Stomach (tissue), 19 donors: ENCODE data around the gene ZNF879. TPM values are rescaled to one million over a fixed set of nuclear protein-coding genes. Genes with fewer than 3 reads are reported as not detected.

Experiments used
- DNase-seq, 2 donors: peaks; one replicate each; pipeline versions ENCODE4 v3.0.0 to v3.0.0-alpha.2; 2013 to 2019
- H3K27ac ChIP-seq, 5 donors: fragments of 200-600 bp in 4 of 5; sonication (generic) in 4 of 5; one replicate each; pipeline ENCODE4 v1.5.1; 2013 to 2019; ENCODE audit warnings: mild to moderate bottlenecking in 1 of 5, moderate library complexity in 1 of 5
- H3K27me3 ChIP-seq, 3 donors: fragments of 200-600 bp; sonication (generic); one replicate each; pipeline ENCODE4 v1.5.1; 2017 to 2019; ENCODE audit warnings: mixed run types in 1 of 3
- H3K36me3 ChIP-seq, 4 donors: fragments of 200-600 bp; sonication (generic); 1 replicate in 3 of 4; 2 replicates in 1 of 4; pipeline ENCODE4 v1.5.1; 2016 to 2019
- H3K4me1 ChIP-seq, 4 donors: fragments of 200-600 bp; sonication (generic); one replicate each; pipeline ENCODE4 v1.5.1; 2016 to 2019
- H3K4me3 ChIP-seq, 4 donors: fragments of 200-600 bp; sonication (generic) in 3 of 4; one replicate each; pipeline ENCODE4 v1.5.1; 2016 to 2019; ENCODE audit warnings: mild to moderate bottlenecking in 1 of 4
- H3K9me3 ChIP-seq, 4 donors: fragments of 200-600 bp; sonication (generic); one replicate each; pipeline ENCODE4 v1.5.1; 2016 to 2019
- EP300 ChIP-seq: sonication (generic); formaldehyde crosslinking; IDR thresholded peaks from one replicate; pipeline ENCODE4 v1.6.1; 2017; ENCODE audit warnings: antibody characterized with exemption
- POLR2A ChIP-seq, 4 donors: fragments of 450-650 bp; IDR thresholded peaks; one replicate each; pipeline ENCODE4 v1.6.1; 2016; ENCODE audit warnings: antibody characterized with exemption in 4 of 4, control low read depth in 2 of 4, mild to moderate bottlenecking in 1 of 4, moderate library complexity in 1 of 4
- POLR2AphosphoS5 ChIP-seq, 3 donors: sonication (generic); formaldehyde crosslinking; IDR thresholded peaks; one replicate each; pipeline ENCODE4 v1.6.1; 2016; ENCODE audit warnings: antibody characterized with exemption in 3 of 3
- WGBS, 5 donors: extraction: QIAGEN DNeasy Blood & Tissue Kit in 3 of 5; methylation state at CpG; one replicate each; pipeline versions ENCODE4 v1.1.5 to v1.1.7; 2013 to 2018; 5-methylcytosine and 5-hydroxymethylcytosine counted together
- intact Hi-C: fragments of 100-400 bp; cut with DNase I; formaldehyde crosslinking; loops from one replicate; pipeline ENCODE4 v1.15.1; 2023; ENCODE audit warnings: low total_unique reads
- long read RNA-seq, 10 donors: transcript quantifications; one replicate each; lab custom pipeline, GENCODE V29; 2026
- polyA plus RNA-seq, 3 donors: library from polyadenylated mRNA; stranded (reverse); fragments of 200-250 nt; gene quantifications; one replicate each; pipeline ENCODE4 v1.2.3, GENCODE V29; 2013
- total RNA-seq, 5 donors: library from RNA; depleted of rRNA; stranded (reverse); fragments of >200 nt; gene quantifications; one replicate each; pipeline versions ENCODE4 v1.1.0 to v1.2.3, GENCODE V29; 2014 to 2016
- TF ChIP-seq, protein P1 (sequence below), 7 experiments: fragments of 450-650 bp in 4 of 7; fragments of 200-600 bp in 3 of 7; sonication (generic) in 3 of 7; IDR thresholded peaks; one replicate each; pipeline ENCODE4 v1.5.1; 2016 to 2019; ENCODE audit warnings: antibody characterized with exemption in 7 of 7, control low read depth in 2 of 7, mild to moderate bottlenecking in 1 of 7
- donor health status: healthy with polysubstance abuse.
- donor health status: Bipolar disorder and iron deficiency.
- donor health status: healthy.

ZNF879 gene
- 10 to 100 TPM in 1 of 5 donors, 1 to 10 TPM in 4; 1.8 to 18.7 (median 6.4) TPM for total RNA-seq
- 1 to 10 TPM in 1 of 3 donors, under 1 TPM in 2; 0.76 to 1.9 (median 0.81) TPM for polyA plus RNA-seq
- long read RNA-seq, donor 1, result 0 reads
- long read RNA-seq, donor 2, partial matches to known transcripts, result 0 of 1 reads
- long read RNA-seq, donor 2, other reads (novel, unspliced or antisense), result 0 of 1 reads
- long read RNA-seq, donor 3, result 0 reads
- long read RNA-seq, donor 4, result 0 reads
- long read RNA-seq, donor 5, partial matches to known transcripts, result 0 of 3 reads
- long read RNA-seq, donor 5, other reads (novel, unspliced or antisense), result 0 of 3 reads
- long read RNA-seq, donor 6, partial matches to known transcripts, result 0 of 2 reads
- long read RNA-seq, donor 6, other reads (novel, unspliced or antisense), result 0 of 2 reads
- long read RNA-seq, donor 7, partial matches to known transcripts, result 0 of 1 reads
- long read RNA-seq, donor 7, other reads (novel, unspliced or antisense), result 0 of 1 reads
- long read RNA-seq, donor 8, result 0 reads
- long read RNA-seq, donor 9, result 0 reads
- long read RNA-seq, donor 10, result 0 reads

DNA sequence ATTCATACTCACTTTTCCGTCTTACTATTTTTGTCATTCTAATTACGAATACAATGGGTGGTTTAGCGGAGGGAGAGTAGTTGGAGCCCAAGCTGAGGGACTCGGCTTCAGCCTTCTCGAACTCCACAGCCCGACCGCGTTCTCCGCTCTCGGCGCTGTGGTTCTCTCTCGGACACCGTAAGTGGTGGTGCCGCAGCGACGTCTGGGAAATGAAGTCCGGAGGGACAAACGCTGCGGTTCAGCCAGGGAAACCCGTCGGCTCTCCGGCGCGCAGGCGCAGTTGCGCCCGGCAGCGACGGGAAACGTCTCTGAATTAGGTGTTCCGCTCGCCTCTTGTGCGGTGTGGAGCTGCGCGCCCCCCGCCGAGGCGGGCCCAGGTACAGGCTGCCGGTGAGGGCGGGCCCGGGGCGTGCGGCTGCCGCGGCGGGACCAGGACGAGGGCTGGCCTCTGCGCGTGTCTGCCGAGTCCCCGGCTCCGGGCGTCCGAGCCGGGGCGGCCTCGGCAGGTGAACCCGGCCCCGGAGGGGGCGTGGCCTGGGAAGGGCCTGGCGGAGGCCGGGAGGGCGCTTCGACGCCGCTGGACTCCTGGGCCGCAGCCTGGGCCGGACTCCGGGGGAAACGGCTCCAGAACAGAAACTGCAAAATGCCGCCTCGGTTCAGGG, at the start of gene ZNF879:
ZNF879 (plus strand) TSS at position 277 of the 662 bp plus-strand sequence. CDS start 1,201 bp downstream, outside the sequence.
- 0 to 1% (median 0%) methylated on average over 26 to 72 of the region's 72 CpGs for WGBS, 5 donors
- Histone ChIP-seq H3K4me3 (peak within 1 kb of the TSS; percentile 61 to 83 (median 78)), H3K27ac (peak within 1 kb of the TSS; percentile 80 to 96 (median 92)), H3K27me3 (no peaks in the 10 kb centered on the region), H3K9me3 (peaks cover 10 to 38% (median 30%) of the 10 kb centered on the region in 4 donors), H3K36me3 (peaks cover 26 to 38% (median 35%) of the 10 kb centered on the region in 4 donors), H3K4me1 (peaks cover 9 to 16% (median 13%) of the 10 kb centered on the region in 4 donors)
- TF ChIP-seq POLR2A (IDR thresholded peaks at IDR 0.05), result no peak
- TF ChIP-seq, protein P1, sequence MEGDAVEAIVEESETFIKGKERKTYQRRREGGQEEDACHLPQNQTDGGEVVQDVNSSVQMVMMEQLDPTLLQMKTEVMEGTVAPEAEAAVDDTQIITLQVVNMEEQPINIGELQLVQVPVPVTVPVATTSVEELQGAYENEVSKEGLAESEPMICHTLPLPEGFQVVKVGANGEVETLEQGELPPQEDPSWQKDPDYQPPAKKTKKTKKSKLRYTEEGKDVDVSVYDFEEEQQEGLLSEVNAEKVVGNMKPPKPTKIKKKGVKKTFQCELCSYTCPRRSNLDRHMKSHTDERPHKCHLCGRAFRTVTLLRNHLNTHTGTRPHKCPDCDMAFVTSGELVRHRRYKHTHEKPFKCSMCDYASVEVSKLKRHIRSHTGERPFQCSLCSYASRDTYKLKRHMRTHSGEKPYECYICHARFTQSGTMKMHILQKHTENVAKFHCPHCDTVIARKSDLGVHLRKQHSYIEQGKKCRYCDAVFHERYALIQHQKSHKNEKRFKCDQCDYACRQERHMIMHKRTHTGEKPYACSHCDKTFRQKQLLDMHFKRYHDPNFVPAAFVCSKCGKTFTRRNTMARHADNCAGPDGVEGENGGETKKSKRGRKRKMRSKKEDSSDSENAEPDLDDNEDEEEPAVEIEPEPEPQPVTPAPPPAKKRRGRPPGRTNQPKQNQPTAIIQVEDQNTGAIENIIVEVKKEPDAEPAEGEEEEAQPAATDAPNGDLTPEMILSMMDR (IDR thresholded peaks at IDR 0.05), result no peak
- no peak for TF ChIP-seq EP300
- TF ChIP-seq POLR2AphosphoS5 (IDR thresholded peaks at IDR 0.05), result peak; percentile 68 to 97 (median 88)
- peak; percentile 94 to 98 for DNase-seq
- intact Hi-C loops, result no loop called here

DNA sequence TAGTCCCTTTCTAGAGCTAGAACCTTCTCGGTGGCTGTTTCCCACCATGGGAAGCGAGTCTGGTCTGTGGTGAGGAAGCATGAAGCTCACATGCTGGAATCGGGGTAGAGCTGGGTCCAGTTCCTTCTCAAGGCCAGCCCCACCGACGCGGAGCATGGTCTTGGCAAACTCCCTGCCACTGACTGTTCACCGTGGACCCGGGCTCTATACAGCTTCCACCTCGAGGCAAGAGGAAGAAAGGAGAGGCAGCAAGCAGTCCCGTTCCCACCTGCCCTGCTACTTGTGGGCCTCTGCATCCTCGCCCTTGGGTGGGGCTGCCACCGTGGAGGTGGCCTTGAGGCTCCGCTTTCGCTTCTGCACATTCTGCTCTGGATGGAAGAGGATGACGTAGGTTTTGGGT, 42.2 kb upstream of the ZNF879 start:
- no peak for DNase-seq
- peaks cover 51 to 97% (median 92%) of the 10 kb centered on the region in 4 donors for H3K9me3 ChIP-seq
- no peaks in the 10 kb centered on the region for H3K4me1 ChIP-seq
- WGBS, 5 donors, result 93 to 96% (median 94%) methylated on average over 15 of the region's 15 CpGs
- H3K27ac ChIP-seq, result no peak overlapping the region
- H3K36me3 ChIP-seq, result peaks cover 0 to 30% (median 6%) of the 10 kb centered on the region in 4 donors
- TF ChIP-seq, protein P1 (IDR thresholded peaks at IDR 0.05), result no peak
- TF ChIP-seq POLR2AphosphoS5 (IDR thresholded peaks at IDR 0.05) (no peak), EP300 (no peak), POLR2A (IDR thresholded peaks at IDR 0.05) (no peak)
- H3K27me3 ChIP-seq, result no peaks in the 10 kb centered on the region
- no peak overlapping the region for H3K4me3 ChIP-seq
- intact Hi-C loops, result no loop called here

DNA sequence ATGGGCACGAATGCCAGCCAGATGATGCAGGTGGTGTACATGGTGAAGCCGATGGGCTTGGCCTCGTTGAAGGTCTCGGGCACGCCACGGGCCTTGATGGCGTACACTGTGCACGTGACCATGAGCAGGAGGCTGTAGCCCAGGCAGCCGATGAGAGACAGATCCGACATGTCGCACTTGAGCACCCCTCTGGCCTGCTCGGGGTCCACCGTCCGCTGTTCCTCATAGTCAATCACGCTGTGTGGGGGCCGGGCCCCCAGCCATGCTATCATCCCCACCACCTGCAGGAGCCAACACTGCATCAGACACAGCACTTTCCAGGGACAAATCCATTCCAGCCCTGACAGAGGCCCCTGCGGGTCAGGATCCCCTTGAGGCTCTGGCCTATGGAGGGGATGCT, 40.7 kb upstream of the ZNF879 start:
- Histone ChIP-seq H3K4me1 (no peaks in the 10 kb centered on the region), H3K36me3 (peaks cover 0 to 15% (median 0%) of the 10 kb centered on the region in 4 donors), H3K9me3 (peaks cover 37 to 97% (median 90%) of the 10 kb centered on the region in 4 donors), H3K4me3 (no peak overlapping the region), H3K27me3 (no peaks in the 10 kb centered on the region), H3K27ac (no peak overlapping the region)
- intact Hi-C loops, result no loop called here
- TF ChIP-seq POLR2A (IDR thresholded peaks at IDR 0.05) (no peak), EP300 (no peak), POLR2AphosphoS5 (IDR thresholded peaks at IDR 0.05) (no peak)
- TF ChIP-seq, protein P1 (IDR thresholded peaks at IDR 0.05), result no peak
- 76 to 97% (median 93%) methylated on average over 15 to 17 of the region's 17 CpGs for WGBS, 5 donors
- DNase-seq, result no peak

DNA sequence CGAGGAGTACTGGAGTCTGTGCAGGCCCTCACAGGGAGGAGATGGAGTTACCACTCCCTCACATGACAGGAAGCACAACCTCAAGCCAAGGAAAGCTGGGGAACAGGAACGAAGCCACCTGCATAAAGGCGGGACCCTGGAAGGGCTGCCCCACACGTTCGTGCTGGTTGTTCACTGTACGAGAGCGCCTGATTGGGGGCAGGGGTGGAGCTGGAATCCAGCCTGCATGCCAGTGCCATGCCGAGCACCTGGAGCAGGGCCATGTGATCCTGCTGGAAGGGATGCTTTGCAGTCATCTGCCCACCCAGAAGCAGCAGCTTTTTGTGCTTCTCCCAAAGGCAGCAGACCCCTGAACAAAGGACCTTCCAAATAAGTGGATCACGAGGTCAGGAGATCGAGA, 39.9 kb upstream of the ZNF879 start:
- Histone ChIP-seq H3K36me3 (peaks cover 0 to 7% (median 0%) of the 10 kb centered on the region in 4 donors), H3K4me1 (no peaks in the 10 kb centered on the region), H3K27me3 (no peaks in the 10 kb centered on the region), H3K4me3 (no peak overlapping the region), H3K9me3 (peaks cover 37 to 97% (median 91%) of the 10 kb centered on the region in 4 donors), H3K27ac (no peak overlapping the region)
- no peak for DNase-seq
- TF ChIP-seq POLR2AphosphoS5 (IDR thresholded peaks at IDR 0.05) (no peak), EP300 (no peak), POLR2A (IDR thresholded peaks at IDR 0.05) (no peak)
- TF ChIP-seq, protein P1 (IDR thresholded peaks at IDR 0.05), result no peak
- intact Hi-C loops, result no loop called here
- 83 to 96% (median 92%) methylated on average over 10 of the region's 10 CpGs for WGBS, 5 donors
